Liver (tissue), 9 donors: Measurements from ENCODE around the gene TP73. TPM values are rescaled to one million over a fixed set of nuclear protein-coding genes. Genes with fewer than 3 reads are reported as not detected.

ENCODE experiments used
- DNase-seq: peaks from one replicate; pipeline ENCODE4 v3.0.0-alpha.2; 2017; ENCODE audit warnings: low spot score
- H3K27ac ChIP-seq, 2 donors: one replicate each; pipeline ENCODE4 v1.7.0; 2013; ENCODE audit warnings: inconsistent platforms in 2 of 2, low read length in 2 of 2, control low read depth in 1 of 2, low read depth in 1 of 2, mild to moderate bottlenecking in 1 of 2
- H3K27me3 ChIP-seq, 4 donors: one replicate each; pipeline versions ENCODE4 v1.6.1 to v1.7.0; 2013; ENCODE audit warnings: low read length in 3 of 4, inconsistent platforms in 1 of 4, mild to moderate bottlenecking in 1 of 4, moderate library complexity in 1 of 4; ENCODE audit not compliant: control insufficient read depth in 4 of 4, insufficient read depth in 4 of 4
- H3K36me3 ChIP-seq, 4 donors: one replicate each; pipeline versions ENCODE4 v1.6.1 to v1.7.0; 2013; ENCODE audit warnings: low read length in 3 of 4, mild to moderate bottlenecking in 3 of 4, low read depth in 1 of 4, moderate library complexity in 1 of 4; ENCODE audit not compliant: control insufficient read depth in 4 of 4, insufficient read depth in 3 of 4
- H3K4me1 ChIP-seq, 4 donors: one replicate each; pipeline versions ENCODE4 v1.6.1 to v1.7.0; 2013; ENCODE audit warnings: low read length in 3 of 4, mild to moderate bottlenecking in 3 of 4, moderate library complexity in 1 of 4; ENCODE audit not compliant: control insufficient read depth in 4 of 4, insufficient read depth in 4 of 4
- H3K4me3 ChIP-seq, 3 donors: one replicate each; pipeline versions ENCODE4 v1.6.1 to v1.7.0; 2013; ENCODE audit warnings: low read length in 3 of 3, control low read depth in 1 of 3, low read depth in 1 of 3, mild to moderate bottlenecking in 1 of 3
- H3K9ac ChIP-seq, 2 donors: one replicate each; pipeline ENCODE4 v1.7.0; 2013; ENCODE audit warnings: low read length in 2 of 2, mild to moderate bottlenecking in 2 of 2, moderate library complexity in 2 of 2, control low read depth in 1 of 2, low read depth in 1 of 2
- H3K9me3 ChIP-seq, 4 donors: one replicate each; pipeline versions ENCODE4 v1.6.1 to v1.7.0; 2013; ENCODE audit warnings: low read length in 3 of 4; ENCODE audit not compliant: control insufficient read depth in 4 of 4
- EGR1 ChIP-seq, 2 donors: IDR thresholded peaks; 2 replicates each; pipeline ENCODE4 v1.6.1; 2016 to 2018; ENCODE audit warnings: antibody characterized with exemption in 2 of 2, low read depth in 2 of 2
- FOXA1 ChIP-seq: IDR thresholded peaks from 2 replicates; pipeline ENCODE4 v1.6.1; 2016; ENCODE audit warnings: antibody characterized with exemption
- FOXA2 ChIP-seq: IDR thresholded peaks from 2 replicates; pipeline ENCODE4 v1.6.1; 2016; ENCODE audit warnings: antibody characterized with exemption
- HNF4A ChIP-seq, 2 donors: conservative IDR thresholded peaks; 2 replicates each; pipeline ENCODE4 v1.6.1; 2016; ENCODE audit warnings: antibody characterized with exemption in 2 of 2, mild to moderate bottlenecking in 2 of 2
- HNF4G ChIP-seq: IDR thresholded peaks from 2 replicates; pipeline ENCODE4 v1.6.1; 2016; ENCODE audit warnings: antibody characterized with exemption
- JUND ChIP-seq, 2 donors: IDR thresholded peaks; 2 replicates each; pipeline ENCODE4 v1.6.1; 2016; ENCODE audit warnings: antibody characterized with exemption in 2 of 2
- RAD21 ChIP-seq, 2 donors: IDR thresholded peaks; 2 replicates each; pipeline ENCODE4 v1.6.1; 2016; ENCODE audit warnings: antibody characterized with exemption in 2 of 2, mild to moderate bottlenecking in 2 of 2
- TAF1 ChIP-seq: conservative IDR thresholded peaks from 2 replicates; pipeline ENCODE4 v1.6.1; 2016; ENCODE audit warnings: antibody characterized with exemption, mild to moderate bottlenecking
- YY1 ChIP-seq: IDR thresholded peaks from 2 replicates; pipeline ENCODE4 v1.6.1; 2016; ENCODE audit warnings: antibody characterized with exemption, mild to moderate bottlenecking
- WGBS: extraction: QIAGEN DNeasy Blood & Tissue Kit; methylation state at CpG from one replicate; pipeline ENCODE4 v1.1.7; 2013; 5-methylcytosine and 5-hydroxymethylcytosine counted together
- polyA plus RNA-seq, 2 donors: library from polyadenylated mRNA; stranded (reverse) in 1 of 2; unstranded in 1 of 2; fragments of 200-250 nt in 1 of 2; fragments of >200 nt in 1 of 2; fragmentation: Nextera tagmentation in 1 of 2; extraction: Ambion mirVana in 1 of 2; gene quantifications; one replicate each; pipeline versions ENCODE4 v1.2.1 to v1.2.3, GENCODE V29; 2013 to 2015
- total RNA-seq, 2 donors: library from RNA; depleted of rRNA; stranded (reverse); fragments of >200 nt; gene quantifications; one replicate each; pipeline ENCODE4 v1.2.3, GENCODE V29; 2014
- TF ChIP-seq, protein P1 (sequence below): IDR thresholded peaks from 2 replicates; pipeline ENCODE4 v1.6.1; 2016; ENCODE audit warnings: antibody characterized with exemption
- TF ChIP-seq, protein P2 (sequence below): IDR thresholded peaks from 2 replicates; pipeline ENCODE4 v1.6.1; 2016; ENCODE audit warnings: antibody characterized with exemption
- TF ChIP-seq, protein P3 (sequence below): fragments of 150-350 bp; IDR thresholded peaks from 2 replicates; pipeline ENCODE4 v1.5.1; 2017; ENCODE audit warnings: improper control_type of control experiment, low read depth, low read length; ENCODE audit not compliant: missing input control
- TF ChIP-seq, protein P4 (sequence below): IDR thresholded peaks from 2 replicates; pipeline ENCODE4 v1.6.1; 2016; ENCODE audit warnings: antibody characterized with exemption, mild to moderate bottlenecking
- donor health status: healthy.
- donor health status: healthy.
- donor health status: healthy.
- donor health status: healthy.
- donor health status: healthy.

Gene TP73
- total and polyA plus RNA-seq, 4 donors: 0.08 to 0.29 (median 0.18) TPM

DNA sequence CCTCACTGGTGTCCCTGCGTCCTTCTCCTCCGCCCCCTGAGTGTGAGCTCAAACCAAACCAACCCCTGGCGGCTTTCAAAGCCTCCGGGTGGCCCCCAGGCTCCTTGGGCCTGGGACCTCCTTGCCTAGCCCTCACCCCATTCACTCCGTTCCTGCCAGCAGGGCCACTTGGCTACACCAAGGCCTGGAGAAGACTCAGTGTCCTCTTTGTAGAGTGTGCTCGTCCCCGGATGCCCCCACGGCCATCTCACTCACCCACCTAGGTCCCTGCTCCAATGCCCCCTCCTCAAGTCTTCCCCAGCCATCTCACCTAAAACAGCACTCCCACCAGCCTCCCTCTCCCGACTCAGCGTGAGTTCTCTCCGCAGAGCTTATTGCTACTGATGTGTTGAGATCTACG is 92.8 kb downstream of the TP73 start:
- Histone ChIP-seq H3K27ac (no peak overlapping the region), H3K4me3 (no peak overlapping the region), H3K9ac (no peak overlapping the region), H3K4me1 (peaks cover 8 to 35% (median 16%) of the 10 kb centered on the region in 4 donors), H3K27me3 (no peaks in the 10 kb centered on the region), H3K36me3 (peaks cover 0 to 13% (median 4%) of the 10 kb centered on the region in 4 donors), H3K9me3 (no peaks in the 10 kb centered on the region)
- no peak for DNase-seq
- 97% methylated on average over 12 of the region's 12 CpGs for WGBS
- no peak for TF ChIP-seq TAF1
- no peak for TF ChIP-seq HNF4A (conservative IDR thresholded peaks at IDR 0.05)
- no peak for TF ChIP-seq FOXA1
- TF ChIP-seq, protein P1, sequence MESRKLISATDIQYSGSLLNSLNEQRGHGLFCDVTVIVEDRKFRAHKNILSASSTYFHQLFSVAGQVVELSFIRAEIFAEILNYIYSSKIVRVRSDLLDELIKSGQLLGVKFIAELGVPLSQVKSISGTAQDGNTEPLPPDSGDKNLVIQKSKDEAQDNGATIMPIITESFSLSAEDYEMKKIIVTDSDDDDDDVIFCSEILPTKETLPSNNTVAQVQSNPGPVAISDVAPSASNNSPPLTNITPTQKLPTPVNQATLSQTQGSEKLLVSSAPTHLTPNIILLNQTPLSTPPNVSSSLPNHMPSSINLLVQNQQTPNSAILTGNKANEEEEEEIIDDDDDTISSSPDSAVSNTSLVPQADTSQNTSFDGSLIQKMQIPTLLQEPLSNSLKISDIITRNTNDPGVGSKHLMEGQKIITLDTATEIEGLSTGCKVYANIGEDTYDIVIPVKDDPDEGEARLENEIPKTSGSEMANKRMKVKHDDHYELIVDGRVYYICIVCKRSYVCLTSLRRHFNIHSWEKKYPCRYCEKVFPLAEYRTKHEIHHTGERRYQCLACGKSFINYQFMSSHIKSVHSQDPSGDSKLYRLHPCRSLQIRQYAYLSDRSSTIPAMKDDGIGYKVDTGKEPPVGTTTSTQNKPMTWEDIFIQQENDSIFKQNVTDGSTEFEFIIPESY: no peak
- no peak for TF ChIP-seq FOXA2
- TF ChIP-seq, protein P2, sequence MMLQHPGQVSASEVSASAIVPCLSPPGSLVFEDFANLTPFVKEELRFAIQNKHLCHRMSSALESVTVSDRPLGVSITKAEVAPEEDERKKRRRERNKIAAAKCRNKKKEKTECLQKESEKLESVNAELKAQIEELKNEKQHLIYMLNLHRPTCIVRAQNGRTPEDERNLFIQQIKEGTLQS: no peak
- no peak for TF ChIP-seq RAD21 (IDR thresholded peaks at IDR 0.05)
- TF ChIP-seq EGR1 (IDR thresholded peaks at IDR 0.05; ENCODE audit: low read depth in 2 of 2): no peak
- TF ChIP-seq, protein P3, sequence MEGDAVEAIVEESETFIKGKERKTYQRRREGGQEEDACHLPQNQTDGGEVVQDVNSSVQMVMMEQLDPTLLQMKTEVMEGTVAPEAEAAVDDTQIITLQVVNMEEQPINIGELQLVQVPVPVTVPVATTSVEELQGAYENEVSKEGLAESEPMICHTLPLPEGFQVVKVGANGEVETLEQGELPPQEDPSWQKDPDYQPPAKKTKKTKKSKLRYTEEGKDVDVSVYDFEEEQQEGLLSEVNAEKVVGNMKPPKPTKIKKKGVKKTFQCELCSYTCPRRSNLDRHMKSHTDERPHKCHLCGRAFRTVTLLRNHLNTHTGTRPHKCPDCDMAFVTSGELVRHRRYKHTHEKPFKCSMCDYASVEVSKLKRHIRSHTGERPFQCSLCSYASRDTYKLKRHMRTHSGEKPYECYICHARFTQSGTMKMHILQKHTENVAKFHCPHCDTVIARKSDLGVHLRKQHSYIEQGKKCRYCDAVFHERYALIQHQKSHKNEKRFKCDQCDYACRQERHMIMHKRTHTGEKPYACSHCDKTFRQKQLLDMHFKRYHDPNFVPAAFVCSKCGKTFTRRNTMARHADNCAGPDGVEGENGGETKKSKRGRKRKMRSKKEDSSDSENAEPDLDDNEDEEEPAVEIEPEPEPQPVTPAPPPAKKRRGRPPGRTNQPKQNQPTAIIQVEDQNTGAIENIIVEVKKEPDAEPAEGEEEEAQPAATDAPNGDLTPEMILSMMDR: no peak
- TF ChIP-seq JUND (IDR thresholded peaks at IDR 0.05): no peak
- no peak for TF ChIP-seq HNF4G
- TF ChIP-seq, protein P4, sequence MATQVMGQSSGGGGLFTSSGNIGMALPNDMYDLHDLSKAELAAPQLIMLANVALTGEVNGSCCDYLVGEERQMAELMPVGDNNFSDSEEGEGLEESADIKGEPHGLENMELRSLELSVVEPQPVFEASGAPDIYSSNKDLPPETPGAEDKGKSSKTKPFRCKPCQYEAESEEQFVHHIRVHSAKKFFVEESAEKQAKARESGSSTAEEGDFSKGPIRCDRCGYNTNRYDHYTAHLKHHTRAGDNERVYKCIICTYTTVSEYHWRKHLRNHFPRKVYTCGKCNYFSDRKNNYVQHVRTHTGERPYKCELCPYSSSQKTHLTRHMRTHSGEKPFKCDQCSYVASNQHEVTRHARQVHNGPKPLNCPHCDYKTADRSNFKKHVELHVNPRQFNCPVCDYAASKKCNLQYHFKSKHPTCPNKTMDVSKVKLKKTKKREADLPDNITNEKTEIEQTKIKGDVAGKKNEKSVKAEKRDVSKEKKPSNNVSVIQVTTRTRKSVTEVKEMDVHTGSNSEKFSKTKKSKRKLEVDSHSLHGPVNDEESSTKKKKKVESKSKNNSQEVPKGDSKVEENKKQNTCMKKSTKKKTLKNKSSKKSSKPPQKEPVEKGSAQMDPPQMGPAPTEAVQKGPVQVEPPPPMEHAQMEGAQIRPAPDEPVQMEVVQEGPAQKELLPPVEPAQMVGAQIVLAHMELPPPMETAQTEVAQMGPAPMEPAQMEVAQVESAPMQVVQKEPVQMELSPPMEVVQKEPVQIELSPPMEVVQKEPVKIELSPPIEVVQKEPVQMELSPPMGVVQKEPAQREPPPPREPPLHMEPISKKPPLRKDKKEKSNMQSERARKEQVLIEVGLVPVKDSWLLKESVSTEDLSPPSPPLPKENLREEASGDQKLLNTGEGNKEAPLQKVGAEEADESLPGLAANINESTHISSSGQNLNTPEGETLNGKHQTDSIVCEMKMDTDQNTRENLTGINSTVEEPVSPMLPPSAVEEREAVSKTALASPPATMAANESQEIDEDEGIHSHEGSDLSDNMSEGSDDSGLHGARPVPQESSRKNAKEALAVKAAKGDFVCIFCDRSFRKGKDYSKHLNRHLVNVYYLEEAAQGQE: no peak
- TF ChIP-seq YY1: no peak

- H3K4me3 ChIP-seq: no peak overlapping the region
- H3K27ac ChIP-seq: no peak overlapping the region
- H3K36me3 ChIP-seq: peaks cover 0 to 13% (median 4%) of the 10 kb centered on the region in 4 donors
- no peak for DNase-seq
- H3K4me1 ChIP-seq: peaks cover 6 to 30% (median 14%) of the 10 kb centered on the region in 4 donors
- no peaks in the 10 kb centered on the region for H3K27me3 ChIP-seq
- H3K9ac ChIP-seq: no peak overlapping the region
- TF ChIP-seq, protein P3: no peak
- H3K9me3 ChIP-seq: no peaks in the 10 kb centered on the region
- WGBS: 92% methylated on average over 25 of the region's 25 CpGs
Observed at GRCh38 chr1:3745590-3746381, 93.5 kb downstream of the TP73 start.
